H9 (cell line): ENCODE data around the gene ERF. TPM values are rescaled to one million over a fixed set of nuclear protein-coding genes. Genes with fewer than 3 reads are reported as not detected.
A peak's percentile ranks its signal among the peaks of the same experiment; 100 is the strongest.

Experiments
- DNase-seq: peaks from one replicate; pipeline ENCODE4 v3.0.0-alpha.2; 2017
- H2AFZ ChIP-seq: one replicate; pipeline ENCODE4 v1.6.1; 2013; ENCODE audit warnings: mild to moderate bottlenecking, low read length, control low read depth, moderate library complexity
- H2AK5ac ChIP-seq: 2 replicates; pipeline ENCODE4 v1.6.1; 2013; ENCODE audit warnings: low read length, control low read depth, mixed read lengths; ENCODE audit not compliant: insufficient read length
- H2BK120ac ChIP-seq: one replicate; pipeline ENCODE4 v1.6.1; 2013; ENCODE audit warnings: low read depth, mild to moderate bottlenecking, low read length, control low read depth, inconsistent platforms; ENCODE audit not compliant: poor library complexity, severe bottlenecking
- H2BK12ac ChIP-seq: 2 replicates; pipeline ENCODE4 v1.6.1; 2013; ENCODE audit warnings: low read length, control low read depth, mixed read lengths, low read depth; ENCODE audit not compliant: insufficient read length
- H2BK15ac ChIP-seq: 2 replicates; pipeline ENCODE4 v1.6.1; 2013; ENCODE audit warnings: low read depth, low read length, control low read depth
- H2BK20ac ChIP-seq: one replicate; pipeline ENCODE4 v1.6.1; 2013; ENCODE audit warnings: low read depth, mild to moderate bottlenecking, low read length, control low read depth, inconsistent platforms; ENCODE audit not compliant: poor library complexity, severe bottlenecking
- H2BK5ac ChIP-seq: 2 replicates; pipeline ENCODE4 v1.6.1; 2013; ENCODE audit warnings: low read length, control low read depth, mixed read lengths; ENCODE audit not compliant: insufficient read length
- H3K14ac ChIP-seq: 2 replicates; pipeline ENCODE4 v1.6.1; 2013; ENCODE audit warnings: low read length, control low read depth; ENCODE audit not compliant: insufficient read depth
- H3K18ac ChIP-seq: 2 replicates; pipeline ENCODE4 v1.6.1; 2013; ENCODE audit warnings: low read depth, mild to moderate bottlenecking, mixed read lengths, low read length, control low read depth; ENCODE audit not compliant: insufficient read length
- H3K23ac ChIP-seq: 2 replicates; pipeline ENCODE4 v1.6.1; 2013; ENCODE audit warnings: low read length, control low read depth, mixed read lengths, low read depth; ENCODE audit not compliant: insufficient read length
- H3K23me2 ChIP-seq: 2 replicates; pipeline ENCODE4 v1.6.1; 2013; ENCODE audit warnings: low read depth, mild to moderate bottlenecking, mixed read lengths, low read length, control low read depth; ENCODE audit not compliant: insufficient read length, poor library complexity, severe bottlenecking
- H3K27ac ChIP-seq: 2 replicates; pipeline ENCODE4 v1.5.1; 2013; ENCODE audit warnings: low read length, control low read depth, mixed read lengths, low read depth; ENCODE audit not compliant: insufficient read length
- H3K27me3 ChIP-seq: 2 replicates; pipeline ENCODE4 v1.6.1; 2013; ENCODE audit warnings: low read length, control low read depth, inconsistent platforms; ENCODE audit not compliant: insufficient read depth
- H3K4ac ChIP-seq: 2 replicates; pipeline ENCODE4 v1.6.1; 2013; ENCODE audit warnings: low read depth, mild to moderate bottlenecking, control low read depth, inconsistent platforms, low read length, moderate library complexity
- H3K4me1 ChIP-seq: 2 replicates; pipeline ENCODE4 v1.6.1; 2013; ENCODE audit warnings: low read length, control low read depth, inconsistent platforms; ENCODE audit not compliant: insufficient read depth
- H3K4me2 ChIP-seq: 2 replicates; pipeline ENCODE4 v1.6.1; 2013; ENCODE audit warnings: low read length, control low read depth, mixed read lengths; ENCODE audit not compliant: insufficient read length, insufficient read depth
- H3K56ac ChIP-seq: 2 replicates; pipeline ENCODE4 v1.6.1; 2013; ENCODE audit warnings: low read depth, mild to moderate bottlenecking, mixed read lengths, low read length, control low read depth; ENCODE audit not compliant: insufficient read length
- H3K79me1 ChIP-seq: 2 replicates; pipeline ENCODE4 v1.6.1; 2013; ENCODE audit warnings: low read depth, mild to moderate bottlenecking, moderate library complexity, low read length, control low read depth, inconsistent platforms; ENCODE audit not compliant: insufficient read depth, poor library complexity, severe bottlenecking
- H3K79me2 ChIP-seq: 2 replicates; pipeline ENCODE4 v1.6.1; 2013; ENCODE audit warnings: low read length, control low read depth, inconsistent platforms; ENCODE audit not compliant: insufficient read depth
- H3K9ac ChIP-seq: 2 replicates; pipeline ENCODE4 v1.6.1; 2013; ENCODE audit warnings: low read length, control low read depth, mixed read lengths; ENCODE audit not compliant: insufficient read length; ENCODE audit errors: extremely low read depth
- H3K9me3 ChIP-seq: one replicate; pipeline ENCODE4 v1.6.1; 2013; ENCODE audit warnings: low read depth, low read length, inconsistent platforms; ENCODE audit not compliant: control insufficient read depth
- H3T11ph ChIP-seq: one replicate; pipeline ENCODE4 v1.6.1; 2013; ENCODE audit warnings: mild to moderate bottlenecking, low read length, control low read depth, inconsistent platforms
- H4K20me1 ChIP-seq: one replicate; pipeline ENCODE4 v1.6.1; 2013; ENCODE audit not compliant: control insufficient read depth, insufficient read length, insufficient read depth
- H4K5ac ChIP-seq: 2 replicates; pipeline ENCODE4 v1.6.1; 2013; ENCODE audit warnings: low read depth, mild to moderate bottlenecking, mixed read lengths, low read length, control low read depth; ENCODE audit not compliant: insufficient read length
- H4K8ac ChIP-seq: replicated peaks from 2 replicates; pipeline ENCODE4 v1.6.1; 2013; ENCODE audit warnings: low read length, control low read depth, mixed read lengths, low read depth; ENCODE audit not compliant: insufficient read length
- H4K91ac ChIP-seq: 2 replicates; pipeline ENCODE4 v1.6.1; 2013; ENCODE audit warnings: low read depth, mild to moderate bottlenecking, moderate library complexity, mixed read lengths, low read length, control low read depth; ENCODE audit not compliant: insufficient read length
- H3K27ac Mint-ChIP-seq, 3 experiments: 2 replicates in 2 of 3; 3 replicates in 1 of 3; pipeline ENCODE4 v1.8.0; 2020 to 2021; ENCODE audit warnings: mixed read lengths in 3 of 3, mild to moderate bottlenecking in 1 of 3, moderate library complexity in 1 of 3
- H3K27me3 Mint-ChIP-seq: 2 replicates; pipeline ENCODE4 v1.8.0; 2021; ENCODE audit warnings: low read depth, mild to moderate bottlenecking, moderate library complexity, mixed read lengths
- H3K36me3 Mint-ChIP-seq, 3 experiments: 2 replicates in 2 of 3; 3 replicates in 1 of 3; pipeline ENCODE4 v1.8.0; 2020 to 2021; ENCODE audit warnings: low read depth in 3 of 3, mixed read lengths in 3 of 3; ENCODE audit not compliant: insufficient read depth in 1 of 3
- H3K4me1 Mint-ChIP-seq, 2 experiments: 2 replicates each; pipeline ENCODE4 v1.8.0; 2020; ENCODE audit warnings: mixed read lengths in 2 of 2
- H3K4me3 Mint-ChIP-seq, 2 experiments: 2 replicates in 1 of 2; 3 replicates in 1 of 2; pipeline ENCODE4 v1.8.0; 2020 to 2021; ENCODE audit warnings: mild to moderate bottlenecking in 2 of 2, mixed read lengths in 2 of 2, moderate library complexity in 1 of 2
- H3K9me3 Mint-ChIP-seq, 2 experiments: 2 replicates in 1 of 2; 3 replicates in 1 of 2; pipeline ENCODE4 v1.8.0; 2020; ENCODE audit warnings: mild to moderate bottlenecking in 2 of 2, mixed read lengths in 2 of 2, moderate library complexity in 1 of 2
- WGBS: extraction: QIAGEN DNeasy Blood & Tissue Kit; methylation state at CpG from one replicate; pipeline ENCODE4 v1.1.7; 2013; ENCODE audit warnings: missing lambda C conversion rate, low lambda C conversion rate, mixed read lengths; ENCODE audit not compliant: insufficient read length; ENCODE audit errors: extremely low coverage; 5-methylcytosine and 5-hydroxymethylcytosine counted together
- total RNA-seq: library from RNA; stranded (reverse); gene quantifications from 2 replicates; pipeline ENCODE4 v1.2.1, GENCODE V29; 2021
- TF ChIP-seq, protein P1 (sequence below): fragments of 200-600 bp; sonication (generic); conservative IDR thresholded peaks from 3 replicates; pipeline ENCODE4 v1.8.0; 2021; ENCODE audit warnings: antibody characterized with exemption, mild to moderate bottlenecking

ERF gene
- total RNA-seq, 1 experiment from 2014 or later: 126 TPM

DNA sequence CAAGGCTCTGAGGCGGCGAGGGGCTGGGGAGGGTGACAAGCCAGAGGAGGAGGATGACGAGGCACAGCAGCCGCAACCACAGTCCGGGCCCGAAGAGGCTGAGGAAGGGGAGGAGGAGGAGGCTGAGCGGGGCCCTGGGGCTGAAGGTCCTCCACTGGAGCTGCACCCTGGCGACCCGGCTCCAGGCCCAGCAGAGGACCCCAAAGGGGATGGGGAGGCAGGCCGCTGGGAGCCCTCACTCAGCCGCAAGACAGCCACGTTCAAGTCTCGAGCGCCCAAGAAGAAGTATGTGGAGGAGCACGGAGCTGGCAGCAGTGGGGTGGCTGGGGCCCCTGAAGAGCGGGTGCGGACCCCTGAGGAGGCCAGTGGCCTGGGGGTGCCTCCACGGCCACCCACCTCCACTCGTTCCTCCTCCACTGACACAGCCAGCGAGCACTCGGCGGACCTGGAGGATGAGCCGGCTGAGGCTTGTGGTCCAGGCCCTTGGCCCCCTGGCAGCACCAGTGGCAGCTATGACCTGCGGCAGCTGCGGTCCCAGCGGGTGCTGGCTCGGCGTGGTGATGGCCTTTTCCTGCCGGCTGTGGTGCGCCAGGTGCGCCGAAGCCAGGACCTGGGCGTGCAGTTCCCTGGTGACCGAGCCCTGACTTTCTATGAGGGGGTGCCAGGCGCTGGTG lies 17.1 kb upstream of the ERF start:
- TF ChIP-seq, protein P1, sequence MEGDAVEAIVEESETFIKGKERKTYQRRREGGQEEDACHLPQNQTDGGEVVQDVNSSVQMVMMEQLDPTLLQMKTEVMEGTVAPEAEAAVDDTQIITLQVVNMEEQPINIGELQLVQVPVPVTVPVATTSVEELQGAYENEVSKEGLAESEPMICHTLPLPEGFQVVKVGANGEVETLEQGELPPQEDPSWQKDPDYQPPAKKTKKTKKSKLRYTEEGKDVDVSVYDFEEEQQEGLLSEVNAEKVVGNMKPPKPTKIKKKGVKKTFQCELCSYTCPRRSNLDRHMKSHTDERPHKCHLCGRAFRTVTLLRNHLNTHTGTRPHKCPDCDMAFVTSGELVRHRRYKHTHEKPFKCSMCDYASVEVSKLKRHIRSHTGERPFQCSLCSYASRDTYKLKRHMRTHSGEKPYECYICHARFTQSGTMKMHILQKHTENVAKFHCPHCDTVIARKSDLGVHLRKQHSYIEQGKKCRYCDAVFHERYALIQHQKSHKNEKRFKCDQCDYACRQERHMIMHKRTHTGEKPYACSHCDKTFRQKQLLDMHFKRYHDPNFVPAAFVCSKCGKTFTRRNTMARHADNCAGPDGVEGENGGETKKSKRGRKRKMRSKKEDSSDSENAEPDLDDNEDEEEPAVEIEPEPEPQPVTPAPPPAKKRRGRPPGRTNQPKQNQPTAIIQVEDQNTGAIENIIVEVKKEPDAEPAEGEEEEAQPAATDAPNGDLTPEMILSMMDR: no peak
- H4K91ac ChIP-seq: no peak overlapping the region
- H3K4ac ChIP-seq: no peak overlapping the region
- no peak overlapping the region for H2BK15ac ChIP-seq
- no peak overlapping the region for H3K9ac ChIP-seq
- H3K79me1 ChIP-seq: no peaks in the 10 kb centered on the region
- peaks cover 4 to 23% (median 16%) of the 10 kb centered on the region in 3 experiments; a peak in 6 of 7 replicates for H3K36me3 Mint-ChIP-seq
- H3K4me3 Mint-ChIP-seq: no peak overlapping the region
- H3T11ph ChIP-seq: no peak overlapping the region
- H3K23ac ChIP-seq: no peak overlapping the region
- H3K4me2 ChIP-seq: no peak overlapping the region
- no peak overlapping the region for H2AK5ac ChIP-seq
- no peak overlapping the region for H2BK5ac ChIP-seq
- no peaks in the 10 kb centered on the region for H3K79me2 ChIP-seq
- H3K9me3 Mint-ChIP-seq: no peaks in the 10 kb centered on the region; a peak in 1 of 5 replicates
- H4K8ac ChIP-seq: no peak overlapping the region
- no peaks in the 10 kb centered on the region for H3K27me3 Mint-ChIP-seq
- peaks cover 9% of the 10 kb centered on the region for H3K23me2 ChIP-seq
- no peak overlapping the region for H3K56ac ChIP-seq
- no peak for DNase-seq
- H2BK12ac ChIP-seq: no peak overlapping the region
- peaks cover 20 to 25% of the 10 kb centered on the region in 2 experiments for H3K4me1 Mint-ChIP-seq
- no peaks in the 10 kb centered on the region for H3K9me3 ChIP-seq
- no peak overlapping the region for H2BK20ac ChIP-seq
- H3K27me3 ChIP-seq: no peaks in the 10 kb centered on the region
- no peak overlapping the region for H4K5ac ChIP-seq
- H3K14ac ChIP-seq: no peak overlapping the region; the same call in 1 of the 2 replicates
- no peak overlapping the region for H2BK120ac ChIP-seq
- WGBS: no CpG with 5 or more reads among the region's 35 CpGs
- H3K4me1 ChIP-seq: no peaks in the 10 kb centered on the region; the same call in 1 of the 2 replicates
- 0 out of 7 replicates have a peak overlapping the region, but pooled peaks of 1 of the 3 experiments have one; percentile 36 for H3K27ac Mint-ChIP-seq
- no peaks in the 10 kb centered on the region for H4K20me1 ChIP-seq
- no peak overlapping the region for H2AFZ ChIP-seq
- no peak overlapping the region for H3K27ac ChIP-seq
- no peak overlapping the region for H3K18ac ChIP-seq
